Skeletal muscle tissue (tissue), 4 donors: ENCODE results near the gene DBN1. TPM values are rescaled to one million over a fixed set of nuclear protein-coding genes. Genes with fewer than 3 reads are reported as not detected.

Experiments
- H3K27ac ChIP-seq: one replicate; pipeline ENCODE4 v1.7.0; 2013; ENCODE audit warnings: mild to moderate bottlenecking, low read depth, low read length, inconsistent platforms
- H3K27me3 ChIP-seq, 3 donors: one replicate each; pipeline ENCODE4 v1.7.0; 2013; ENCODE audit warnings: low read length in 3 of 3; ENCODE audit not compliant: control insufficient read depth in 3 of 3, insufficient read depth in 3 of 3
- H3K36me3 ChIP-seq, 3 donors: one replicate each; pipeline ENCODE4 v1.7.0; 2013; ENCODE audit warnings: low read length in 3 of 3; ENCODE audit not compliant: control insufficient read depth in 3 of 3, insufficient read depth in 3 of 3
- H3K4me1 ChIP-seq, 3 donors: one replicate each; pipeline ENCODE4 v1.7.0; 2013; ENCODE audit warnings: low read length in 3 of 3, mild to moderate bottlenecking in 3 of 3; ENCODE audit not compliant: control insufficient read depth in 3 of 3, insufficient read depth in 3 of 3
- H3K4me3 ChIP-seq, 3 donors: one replicate each; pipeline ENCODE4 v1.7.0; 2013; ENCODE audit warnings: low read length in 3 of 3
- H3K9ac ChIP-seq, 3 donors: one replicate each; pipeline ENCODE4 v1.7.0; 2013; ENCODE audit warnings: low read length in 3 of 3, mild to moderate bottlenecking in 3 of 3, moderate library complexity in 2 of 3, low read depth in 1 of 3
- H3K9me3 ChIP-seq, 3 donors: one replicate each; pipeline ENCODE4 v1.7.0; 2013; ENCODE audit warnings: low read length in 3 of 3; ENCODE audit not compliant: control insufficient read depth in 3 of 3
- total RNA-seq: library from RNA; depleted of rRNA; stranded (reverse); fragments of >200 nt; gene quantifications from one replicate; pipeline ENCODE4 v1.2.3, GENCODE V29; 2014
- donor health status: Osteomylitis.

Gene DBN1
- total RNA-seq, 1 donor from 2014 or later, result 108 TPM

DNA sequence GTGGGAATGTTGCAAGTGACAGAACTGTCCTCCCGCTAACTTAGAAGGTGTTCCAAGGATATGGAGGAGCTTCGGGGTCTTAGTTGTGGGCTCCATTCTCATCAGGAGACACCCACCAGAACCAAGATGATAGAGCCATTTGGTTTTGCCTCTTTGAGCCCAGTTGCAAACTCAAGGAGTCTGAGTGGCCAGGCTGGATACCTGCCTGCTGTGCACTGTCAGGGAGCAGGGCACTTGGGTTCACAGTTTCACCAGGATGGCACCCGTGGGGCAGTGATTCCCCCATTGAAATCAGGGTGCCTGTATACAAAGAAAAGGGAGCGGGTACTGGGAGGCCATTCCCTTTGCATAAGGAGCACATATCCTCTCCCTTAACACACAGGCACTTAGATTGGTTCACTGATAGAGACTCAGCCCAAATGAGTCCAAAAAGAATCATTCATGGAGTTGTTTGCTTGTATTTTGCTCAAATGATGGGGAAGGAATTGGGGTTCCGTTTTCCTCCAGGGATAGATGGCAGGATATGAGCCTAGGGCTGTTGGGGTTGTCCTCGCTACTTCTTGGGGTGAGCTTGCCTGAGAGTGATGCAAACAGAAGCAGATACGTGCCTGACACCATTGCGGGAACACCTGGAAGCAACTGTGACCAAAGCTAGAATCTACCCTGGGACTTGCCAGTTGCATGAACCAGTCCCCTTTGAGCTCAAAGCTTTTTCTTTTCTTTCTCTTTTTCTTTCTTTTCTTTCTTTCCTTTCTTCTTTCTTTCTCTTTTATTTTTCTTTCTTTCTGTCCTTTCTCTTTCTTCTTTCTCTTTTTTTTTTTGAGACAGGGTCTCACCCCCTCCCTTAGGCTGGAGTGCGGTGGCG lies 28.1 kb downstream of the DBN1 start:
- H3K9ac ChIP-seq, result no peak overlapping the region
- H3K9me3 ChIP-seq, result no peaks in the 10 kb centered on the region
- H3K4me1 ChIP-seq, result peaks cover 14 to 23% (median 16%) of the 10 kb centered on the region in 3 donors
- peaks cover 4 to 20% (median 17%) of the 10 kb centered on the region in 3 donors for H3K27me3 ChIP-seq
- no peak overlapping the region for H3K4me3 ChIP-seq
- peaks cover 5 to 7% (median 6%) of the 10 kb centered on the region in 3 donors for H3K36me3 ChIP-seq
- no peak overlapping the region for H3K27ac ChIP-seq

DNA sequence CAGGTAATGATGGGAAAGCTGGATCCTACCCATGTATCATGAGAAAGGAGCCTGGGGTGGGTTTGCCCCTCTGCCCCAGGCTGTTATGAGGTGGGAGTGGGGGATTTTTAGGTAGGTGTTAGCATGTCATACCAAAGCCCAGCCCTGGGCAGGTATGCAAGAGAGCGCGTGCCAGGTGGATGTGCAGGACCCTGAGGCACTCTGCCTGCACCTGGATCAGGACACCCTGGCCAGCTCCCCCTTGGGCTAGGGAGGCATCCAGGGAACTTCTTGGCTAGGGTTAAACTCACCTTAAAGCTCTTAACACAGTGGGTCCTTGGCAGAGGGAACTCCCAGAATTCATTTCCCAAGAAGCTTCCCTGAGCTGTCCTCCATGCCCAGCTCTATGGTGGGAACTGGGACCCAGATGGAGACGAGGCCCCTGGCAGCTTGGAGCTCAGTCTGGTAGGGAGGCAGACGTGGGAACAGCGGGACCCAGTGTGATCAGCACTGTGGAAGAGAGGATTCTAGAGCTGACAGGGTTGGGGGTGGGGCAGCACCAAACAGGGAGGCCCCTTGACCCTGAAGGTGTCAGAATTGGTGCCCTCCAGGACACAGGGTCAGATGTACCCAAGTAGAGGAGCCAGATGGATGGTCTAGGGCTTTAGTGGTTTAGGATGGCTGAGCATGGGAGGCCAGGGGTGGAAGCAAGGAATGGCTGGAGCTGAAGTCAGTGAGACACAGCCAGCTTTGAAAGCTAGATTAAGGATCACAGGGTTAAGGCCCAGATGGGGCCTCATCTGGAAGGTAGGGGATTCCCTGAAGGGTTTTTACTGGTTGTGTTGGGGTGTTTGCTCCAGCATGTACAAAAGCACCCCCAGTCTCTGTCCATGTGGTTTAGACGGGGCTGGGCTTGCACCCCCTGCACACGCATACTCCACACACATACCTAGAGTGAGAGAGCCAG lies 29.1 kb downstream of the DBN1 start:
- Histone ChIP-seq H3K27ac (no peak overlapping the region), H3K4me3 (no peak overlapping the region), H3K9ac (no peak overlapping the region), H3K36me3 (peaks cover 8 to 11% (median 10%) of the 10 kb centered on the region in 3 donors), H3K9me3 (no peaks in the 10 kb centered on the region), H3K27me3 (peaks cover 4 to 12% (median 11%) of the 10 kb centered on the region in 3 donors), H3K4me1 (peaks cover 14 to 23% (median 16%) of the 10 kb centered on the region in 3 donors)

DNA sequence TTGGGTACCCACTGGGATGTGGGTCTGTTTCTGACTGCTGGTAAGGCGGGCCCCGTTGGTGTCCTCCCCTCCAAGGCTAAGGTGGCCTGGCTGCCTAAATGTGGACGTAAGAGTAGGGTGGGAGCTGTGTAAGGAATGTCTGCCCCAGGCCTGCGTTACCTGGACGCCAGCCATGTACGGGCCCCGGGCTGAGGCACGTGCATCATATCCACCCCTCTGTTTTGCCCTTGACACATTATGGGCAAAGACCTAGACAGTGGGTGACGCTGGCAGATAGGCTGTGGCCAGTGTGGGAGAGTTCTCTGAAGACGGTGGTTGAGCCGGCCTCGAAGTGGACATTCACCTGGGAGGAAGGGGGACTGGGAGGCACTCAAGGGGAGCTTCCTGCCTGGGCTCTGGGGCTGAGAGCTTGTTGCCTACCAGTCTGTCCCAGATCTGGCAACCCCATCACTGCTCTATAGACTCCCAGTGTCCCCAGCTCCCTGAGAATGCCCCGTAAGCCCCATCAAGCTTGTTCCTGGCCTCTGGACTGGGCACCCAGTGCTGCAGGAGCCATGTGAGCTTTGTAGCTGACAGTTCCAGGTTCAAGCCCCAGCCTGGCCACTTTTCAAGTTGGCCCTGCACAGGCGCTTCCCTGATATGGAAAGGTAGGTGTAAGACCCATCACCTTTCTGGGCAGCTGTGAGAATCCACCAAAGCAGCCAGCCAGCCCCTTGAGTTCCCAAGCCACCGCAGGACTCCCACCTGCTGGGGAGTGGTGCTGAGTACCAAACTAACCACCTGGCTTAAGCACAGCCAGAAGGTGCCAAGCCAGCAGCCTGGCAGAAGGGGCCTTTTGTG lies 30.1 kb downstream of the DBN1 start:
- H3K36me3 ChIP-seq, result peaks cover 8 to 15% (median 11%) of the 10 kb centered on the region in 3 donors
- H3K27me3 ChIP-seq, result peaks cover 4 to 8% (median 6%) of the 10 kb centered on the region in 3 donors
- H3K4me3 ChIP-seq, result no peak overlapping the region
- H3K27ac ChIP-seq, result no peak overlapping the region
- peaks cover 14 to 19% (median 16%) of the 10 kb centered on the region in 3 donors for H3K4me1 ChIP-seq
- H3K9ac ChIP-seq, result no peak overlapping the region
- no peaks in the 10 kb centered on the region for H3K9me3 ChIP-seq

DNA sequence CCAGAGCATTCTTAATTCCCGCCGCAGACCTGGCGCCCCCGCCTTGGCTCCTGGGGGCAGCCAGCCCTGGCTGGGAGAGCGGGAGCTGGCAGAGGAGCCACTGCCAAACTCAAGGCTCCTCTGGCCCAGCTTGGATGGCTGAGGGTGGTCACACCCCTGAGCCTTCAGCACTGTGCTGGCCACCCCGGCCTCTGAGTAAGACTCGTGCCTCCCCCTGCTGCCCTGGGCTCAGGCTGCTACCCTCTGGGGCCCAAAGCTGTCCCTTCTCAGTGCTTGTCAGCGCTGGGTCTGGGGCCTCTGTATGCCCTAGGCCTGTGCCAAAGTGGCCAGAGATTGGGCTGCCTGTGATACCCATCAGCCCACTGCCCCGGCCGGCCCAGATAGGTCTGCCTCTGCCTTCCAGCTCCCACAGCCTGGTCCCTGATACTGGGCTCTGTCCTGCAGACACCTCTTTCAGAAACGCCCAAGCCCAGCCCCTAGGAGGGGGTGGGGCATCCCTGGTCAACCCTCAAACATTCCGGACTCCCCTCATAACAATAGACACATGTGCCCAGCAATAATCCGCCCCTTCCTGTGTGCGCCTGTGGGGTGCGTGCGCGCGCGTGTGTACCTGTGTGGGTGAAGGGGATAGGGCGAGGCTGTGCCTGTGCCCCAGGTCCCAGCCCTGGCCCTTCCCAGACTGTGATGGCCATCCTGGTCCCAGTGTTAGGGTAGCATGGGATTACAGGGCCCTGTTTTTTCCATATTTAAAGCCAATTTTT lies 31.2 kb downstream of the DBN1 start:
- no peak overlapping the region for H3K4me3 ChIP-seq
- peaks cover 0 to 4% (median 0%) of the 10 kb centered on the region in 3 donors for H3K27me3 ChIP-seq
- H3K9ac ChIP-seq, result no peak overlapping the region
- no peaks in the 10 kb centered on the region for H3K9me3 ChIP-seq
- peaks cover 8 to 25% (median 16%) of the 10 kb centered on the region in 3 donors for H3K36me3 ChIP-seq
- H3K4me1 ChIP-seq, result peaks cover 7 to 8% (median 8%) of the 10 kb centered on the region in 3 donors
- no peak overlapping the region for H3K27ac ChIP-seq

DNA sequence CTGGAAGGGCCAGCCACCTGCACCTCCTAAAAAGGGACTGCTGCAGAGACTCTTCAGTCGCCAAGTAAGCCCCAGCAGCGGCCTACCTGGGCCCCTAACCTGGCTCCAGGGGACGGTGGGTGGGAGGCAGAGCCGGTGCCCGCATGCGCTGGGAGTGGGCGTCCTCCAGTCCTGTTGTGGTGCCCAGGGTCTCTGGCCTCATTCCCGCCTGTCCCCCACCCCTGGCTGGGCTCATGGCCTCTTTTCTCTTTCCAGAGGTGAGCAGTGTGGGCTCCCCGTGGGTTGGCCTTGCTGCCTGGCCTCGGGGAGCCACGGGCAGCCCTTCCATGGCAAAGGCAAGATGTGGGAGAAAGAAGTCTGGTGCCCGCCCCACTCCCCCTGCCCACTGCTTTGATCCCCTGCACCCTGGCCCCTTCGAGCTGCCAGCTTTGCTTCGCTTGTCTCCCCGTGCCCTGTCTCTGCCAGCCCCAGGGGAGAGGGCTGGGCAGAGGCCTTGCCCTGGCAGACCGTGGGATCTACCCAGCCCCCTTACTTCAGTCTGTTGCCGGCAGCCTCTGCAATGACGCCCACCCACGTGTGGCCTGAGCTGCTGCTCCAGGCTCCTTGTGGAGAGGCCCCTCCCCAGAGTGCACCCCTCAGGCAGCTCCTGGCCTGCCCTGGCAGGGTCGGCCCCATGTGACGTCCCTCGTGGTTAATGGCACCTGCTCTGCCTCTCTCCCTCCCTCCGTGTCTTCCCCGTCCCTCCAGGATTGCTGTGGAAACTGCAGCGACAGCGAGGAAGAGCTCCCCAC lies 32.2 kb downstream of the DBN1 start:
- H3K9ac ChIP-seq, result no peak overlapping the region
- peaks cover 0 to 2% (median 0%) of the 10 kb centered on the region in 3 donors for H3K27me3 ChIP-seq
- no peak overlapping the region for H3K27ac ChIP-seq
- H3K36me3 ChIP-seq, result peaks cover 13 to 31% (median 23%) of the 10 kb centered on the region in 3 donors
- H3K4me1 ChIP-seq, result peaks cover 3 to 4% (median 3%) of the 10 kb centered on the region in 3 donors
- no peaks in the 10 kb centered on the region for H3K9me3 ChIP-seq
- no peak overlapping the region for H3K4me3 ChIP-seq

DNA sequence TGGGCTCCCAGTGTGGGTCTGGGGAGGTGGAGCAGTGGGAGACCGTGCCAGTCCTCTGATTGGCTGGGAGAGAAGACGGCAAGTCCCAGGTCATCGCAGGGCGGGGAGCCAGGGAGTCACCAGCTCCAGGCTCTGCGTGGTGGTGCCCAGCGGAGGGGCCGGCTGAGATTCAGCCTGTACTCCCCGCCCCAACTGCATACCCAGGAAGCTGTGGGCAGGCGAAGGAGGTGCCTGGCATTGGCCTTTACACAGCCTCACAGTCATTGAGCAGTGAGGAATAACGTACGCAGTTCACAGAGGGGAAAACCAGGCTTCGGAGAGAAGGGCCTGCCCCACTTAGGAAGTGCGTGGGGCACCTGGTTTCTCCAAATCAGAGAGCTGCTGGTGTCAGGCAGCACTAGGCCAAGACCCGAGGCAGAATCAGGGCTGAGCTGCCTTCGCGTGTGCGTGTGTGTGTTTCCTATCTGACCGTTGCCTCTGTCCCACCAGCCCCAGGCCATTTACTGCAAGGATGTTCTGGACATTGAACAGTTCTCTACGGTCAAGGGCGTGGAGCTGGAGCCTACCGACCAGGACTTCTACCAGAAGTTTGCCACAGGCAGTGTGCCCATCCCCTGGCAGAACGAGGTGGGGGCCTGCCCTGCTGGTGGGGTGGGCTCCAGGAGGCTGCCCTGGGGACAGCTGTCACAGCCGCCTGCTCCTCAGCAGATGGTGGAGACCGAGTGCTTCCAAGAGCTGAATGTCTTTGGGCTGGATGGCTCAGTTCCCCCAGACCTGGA lies 33.0 kb downstream of the DBN1 start:
- H3K4me1 ChIP-seq, result no peaks in the 10 kb centered on the region
- H3K9me3 ChIP-seq, result no peaks in the 10 kb centered on the region
- no peak overlapping the region for H3K9ac ChIP-seq
- H3K27me3 ChIP-seq, result no peaks in the 10 kb centered on the region
- H3K27ac ChIP-seq, result no peak overlapping the region
- no peak overlapping the region for H3K4me3 ChIP-seq
- H3K36me3 ChIP-seq, result peaks cover 14 to 38% (median 25%) of the 10 kb centered on the region in 3 donors

DNA sequence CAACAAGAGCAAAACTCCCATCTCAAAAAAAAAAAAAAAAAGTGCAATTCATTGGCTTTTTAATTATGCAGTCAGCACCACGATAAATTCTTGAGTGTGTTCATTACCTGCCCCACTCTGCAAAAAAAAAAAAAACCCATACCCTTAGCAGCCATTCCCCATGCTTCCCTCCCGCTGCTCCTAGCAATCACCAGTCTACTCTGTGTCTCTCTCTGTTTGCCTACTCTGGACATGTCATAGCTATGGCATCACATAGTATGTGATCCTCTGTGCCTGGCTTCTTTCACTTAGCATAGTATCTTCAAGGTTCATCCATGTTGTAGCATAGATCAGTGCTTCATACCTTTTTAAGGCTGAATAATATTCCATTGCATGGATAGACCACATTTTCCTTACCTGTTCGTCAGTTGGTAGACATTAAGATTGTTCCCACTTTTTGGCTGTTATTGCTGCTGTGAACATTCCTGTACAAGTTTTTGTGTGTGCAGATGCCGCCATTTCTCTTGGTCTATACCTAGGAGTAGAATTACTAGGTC lies 33.8 kb downstream of the DBN1 start:
- no peaks in the 10 kb centered on the region for H3K4me1 ChIP-seq
- H3K36me3 ChIP-seq, result peaks cover 21 to 46% (median 33%) of the 10 kb centered on the region in 3 donors
- H3K9ac ChIP-seq, result no peak overlapping the region
- no peaks in the 10 kb centered on the region for H3K9me3 ChIP-seq
- no peak overlapping the region for H3K27ac ChIP-seq
- no peaks in the 10 kb centered on the region for H3K27me3 ChIP-seq
- no peak overlapping the region for H3K4me3 ChIP-seq

DNA sequence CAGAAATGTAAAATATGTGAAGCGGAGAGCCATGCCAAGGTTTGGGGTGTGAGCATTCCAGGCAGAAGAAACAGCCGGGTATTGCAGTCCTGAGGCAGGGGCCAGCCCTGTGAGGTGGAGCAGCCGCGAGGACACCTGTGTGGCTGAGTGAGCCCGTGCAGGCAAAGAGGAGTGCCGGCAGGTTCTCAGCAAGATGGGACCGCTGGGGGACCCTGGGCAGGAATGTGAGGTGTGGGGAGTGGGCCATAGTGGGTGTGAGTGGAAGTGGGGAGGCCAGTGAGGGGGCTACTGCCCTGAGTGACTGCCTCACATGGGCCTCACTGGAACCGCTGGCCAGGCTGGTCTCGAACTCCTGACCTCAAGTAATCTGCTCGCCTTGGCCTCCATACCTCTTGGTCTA lies 35.0 kb downstream of the DBN1 start:
- Histone ChIP-seq H3K4me1 (no peaks in the 10 kb centered on the region), H3K9me3 (no peaks in the 10 kb centered on the region), H3K27me3 (no peaks in the 10 kb centered on the region), H3K9ac (no peak overlapping the region), H3K27ac (no peak overlapping the region), H3K36me3 (peaks cover 31 to 56% (median 40%) of the 10 kb centered on the region in 3 donors), H3K4me3 (no peak overlapping the region)
